ENCODE results near the gene SLC25A34. TPM values are rescaled to one million over a fixed set of nuclear protein-coding genes. Genes with fewer than 3 reads are reported as not detected.

SLC25A34 gene
- polyA plus RNA-seq (2012; ENCODE audit: insufficient read depth, insufficient read length, low read depth): 1.4 TPM

DNA sequence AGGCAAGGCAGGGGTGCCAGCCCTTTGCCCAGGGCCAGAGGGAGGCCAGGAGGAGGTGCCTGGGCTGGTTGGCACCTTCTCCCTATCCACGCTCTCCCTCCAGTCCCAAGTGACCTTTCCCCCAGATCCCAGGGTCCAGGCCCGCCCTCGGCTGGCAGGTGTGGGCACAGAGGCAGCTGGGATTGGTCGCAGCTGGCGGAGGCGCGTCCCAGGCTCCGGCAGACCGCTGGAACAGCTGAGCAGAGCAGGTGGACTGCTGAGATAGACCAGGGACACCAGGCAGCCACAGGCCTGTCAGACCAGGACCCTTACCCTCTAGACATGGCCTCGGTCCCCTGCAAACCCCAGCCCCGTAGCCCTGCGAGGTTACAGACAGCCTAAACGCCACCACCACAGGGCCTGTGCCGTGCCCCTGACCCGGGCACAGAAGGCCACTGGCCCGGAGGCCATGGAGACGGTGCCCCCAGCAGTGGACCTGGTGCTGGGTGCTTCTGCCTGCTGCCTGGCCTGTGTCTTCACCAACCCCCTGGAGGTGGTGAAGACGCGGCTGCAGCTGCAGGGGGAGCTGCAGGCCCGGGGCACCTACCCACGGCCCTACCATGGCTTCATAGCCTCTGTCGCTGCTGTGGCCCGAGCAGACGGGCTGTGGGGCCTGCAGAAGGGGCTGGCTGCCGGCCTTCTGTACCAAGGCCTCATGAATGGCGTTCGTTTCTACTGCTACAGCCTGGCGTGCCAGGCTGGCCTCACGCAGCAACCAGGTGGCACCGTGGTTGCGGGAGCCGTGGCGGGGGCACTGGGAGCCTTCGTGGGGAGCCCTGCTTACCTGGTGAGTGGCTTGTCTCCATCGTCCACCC, at the start of gene SLC25A34:
Gene SLC25A34 (plus strand): TSS at position 221 of the 854 bp plus-strand sequence. CDS start 228 bp downstream, at position 449.
- DNase-seq: peak; percentile 55
- no peaks in the 10 kb centered on the region for H3K27me3 ChIP-seq
- TF ChIP-seq, protein P1, sequence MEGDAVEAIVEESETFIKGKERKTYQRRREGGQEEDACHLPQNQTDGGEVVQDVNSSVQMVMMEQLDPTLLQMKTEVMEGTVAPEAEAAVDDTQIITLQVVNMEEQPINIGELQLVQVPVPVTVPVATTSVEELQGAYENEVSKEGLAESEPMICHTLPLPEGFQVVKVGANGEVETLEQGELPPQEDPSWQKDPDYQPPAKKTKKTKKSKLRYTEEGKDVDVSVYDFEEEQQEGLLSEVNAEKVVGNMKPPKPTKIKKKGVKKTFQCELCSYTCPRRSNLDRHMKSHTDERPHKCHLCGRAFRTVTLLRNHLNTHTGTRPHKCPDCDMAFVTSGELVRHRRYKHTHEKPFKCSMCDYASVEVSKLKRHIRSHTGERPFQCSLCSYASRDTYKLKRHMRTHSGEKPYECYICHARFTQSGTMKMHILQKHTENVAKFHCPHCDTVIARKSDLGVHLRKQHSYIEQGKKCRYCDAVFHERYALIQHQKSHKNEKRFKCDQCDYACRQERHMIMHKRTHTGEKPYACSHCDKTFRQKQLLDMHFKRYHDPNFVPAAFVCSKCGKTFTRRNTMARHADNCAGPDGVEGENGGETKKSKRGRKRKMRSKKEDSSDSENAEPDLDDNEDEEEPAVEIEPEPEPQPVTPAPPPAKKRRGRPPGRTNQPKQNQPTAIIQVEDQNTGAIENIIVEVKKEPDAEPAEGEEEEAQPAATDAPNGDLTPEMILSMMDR (IDR thresholded peaks at IDR 0.05; ENCODE audit: low read depth, low read length): no peak
- no peak within 1 kb of the TSS for H3K4me3 ChIP-seq (ENCODE audit: low read depth, low read length)
- H3K36me3 ChIP-seq: peaks cover 3% of the 10 kb centered on the region; the same call in 1 of the 2 replicates
- H3K9me3 ChIP-seq: no peaks in the 10 kb centered on the region
- no peaks in the 10 kb centered on the region for H3K4me1 ChIP-seq

DNA sequence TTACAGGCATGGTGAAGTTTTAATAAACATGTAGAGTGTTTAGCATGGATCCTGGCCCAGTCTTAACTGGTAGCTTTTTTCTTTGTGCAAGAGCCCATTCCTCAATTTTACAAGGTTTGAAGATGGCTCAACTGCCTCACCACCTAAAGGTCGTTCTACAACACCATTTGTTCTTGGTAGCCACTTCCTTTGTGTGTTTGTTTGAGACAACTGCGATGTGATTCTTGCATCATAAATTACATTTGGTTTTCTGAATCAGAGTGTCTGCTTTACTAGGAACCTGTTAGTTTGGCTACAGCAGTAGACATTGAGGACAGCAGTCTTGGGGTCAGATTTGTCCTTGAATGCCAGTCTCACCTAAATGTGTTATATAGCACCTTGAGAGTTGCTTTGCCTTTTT, 48.6 kb upstream of the SLC25A34 start:
- Histone ChIP-seq H3K4me3 (ENCODE audit: low read depth, low read length) (no peak overlapping the region), H3K4me1 (no peaks in the 10 kb centered on the region)
- DNase-seq: no peak

DNA sequence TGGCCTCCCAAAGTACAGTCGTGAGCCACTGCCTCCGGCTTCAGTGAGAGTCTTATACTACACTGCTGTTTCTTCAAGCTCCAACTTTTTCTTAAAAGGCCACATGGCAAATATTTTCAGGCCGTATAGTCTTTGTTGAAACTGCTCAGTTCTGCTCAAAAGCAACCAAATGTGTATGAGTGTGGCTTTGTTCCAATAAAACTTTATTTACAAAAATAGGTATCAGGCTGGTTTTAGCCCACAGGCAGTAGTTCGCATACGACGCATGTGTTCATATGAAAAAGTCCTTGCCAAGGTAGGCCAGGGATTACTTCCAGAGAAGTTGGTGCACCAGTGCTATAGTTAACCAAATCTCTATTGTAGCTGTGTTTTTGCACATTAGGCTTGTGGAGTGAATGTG, 45.7 kb upstream of the SLC25A34 start:
- TF ChIP-seq, protein P1 (IDR thresholded peaks at IDR 0.05; ENCODE audit: low read depth, low read length): no peak

More for the DNA sequence above, 48.6 kb upstream of the SLC25A34 start:
- Histone ChIP-seq H3K36me3 (no peaks in the 10 kb centered on the region), H3K9me3 (no peaks in the 10 kb centered on the region), H3K27me3 (no peaks in the 10 kb centered on the region)
- TF ChIP-seq, protein P1 (IDR thresholded peaks at IDR 0.05; ENCODE audit: low read depth, low read length): no peak

DNA sequence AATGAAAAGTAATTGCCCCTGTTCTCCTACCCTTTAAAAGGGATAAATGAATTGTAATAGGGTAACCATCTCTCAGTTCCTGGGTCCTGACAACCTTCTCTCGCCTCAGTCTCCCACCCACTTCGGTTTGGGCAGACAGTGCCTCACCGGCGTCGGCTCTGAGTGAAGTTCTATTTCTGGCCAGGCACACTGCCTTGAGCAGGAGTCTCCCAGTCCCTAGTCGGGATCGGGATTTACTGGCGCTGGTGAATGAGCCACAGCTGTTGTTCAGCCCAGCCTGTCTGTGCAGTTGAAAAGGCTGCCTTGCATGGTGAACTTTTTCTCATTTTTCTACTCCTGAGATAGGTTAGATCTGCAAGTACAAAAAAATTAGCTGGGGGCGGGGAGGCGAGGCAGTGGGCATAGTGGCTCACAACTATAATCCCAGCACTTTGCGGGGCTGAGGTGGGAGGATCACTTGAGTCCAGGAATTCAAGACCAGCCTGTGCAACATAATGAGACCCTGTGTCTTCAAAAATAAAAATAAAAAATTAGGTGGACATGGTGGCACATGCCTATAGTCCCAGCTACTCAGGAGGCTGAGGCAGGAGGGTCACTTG, 44.5 kb upstream of the SLC25A34 start:
- no peak for DNase-seq
- Histone ChIP-seq H3K9me3 (no peaks in the 10 kb centered on the region), H3K4me3 (ENCODE audit: low read depth, low read length) (no peak overlapping the region), H3K4me1 (no peaks in the 10 kb centered on the region), H3K36me3 (no peaks in the 10 kb centered on the region), H3K27me3 (no peaks in the 10 kb centered on the region)
- TF ChIP-seq, protein P1 (IDR thresholded peaks at IDR 0.05; ENCODE audit: low read depth, low read length): no peak

More for the DNA sequence above, 45.7 kb upstream of the SLC25A34 start:
- DNase-seq: no peak
- no peaks in the 10 kb centered on the region for H3K9me3 ChIP-seq
- H3K4me1 ChIP-seq: no peaks in the 10 kb centered on the region
- H3K36me3 ChIP-seq: no peaks in the 10 kb centered on the region
- H3K27me3 ChIP-seq: no peaks in the 10 kb centered on the region
- no peak overlapping the region for H3K4me3 ChIP-seq (ENCODE audit: low read depth, low read length)

DNA sequence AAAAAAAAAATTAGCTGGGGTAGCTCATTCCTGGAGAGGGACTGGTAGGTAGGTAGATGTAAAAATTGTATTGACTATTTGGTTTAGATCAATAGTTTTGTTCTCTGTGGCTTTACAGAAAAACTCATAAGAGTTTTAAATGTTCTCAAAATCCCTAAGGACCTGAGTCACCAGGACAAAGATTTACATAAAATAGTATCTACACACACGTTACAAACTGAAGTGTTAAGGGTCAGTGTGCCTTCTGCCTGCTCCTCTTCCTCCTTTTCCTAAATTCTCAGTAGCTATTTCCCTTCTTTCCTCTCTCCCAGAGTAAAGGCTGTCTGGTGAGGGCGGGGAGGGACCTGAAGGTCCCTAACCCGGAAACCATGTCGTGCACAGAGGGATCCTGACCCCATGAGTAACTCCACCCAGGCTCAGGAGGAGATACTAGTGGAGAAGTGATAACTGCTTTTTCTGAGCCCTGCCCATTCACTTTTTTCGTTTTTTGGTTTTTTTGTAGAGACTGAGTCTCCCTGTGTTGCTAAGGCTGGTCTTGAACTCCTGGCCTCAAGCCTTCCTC, 43.9 kb upstream of the SLC25A34 start:
- TF ChIP-seq, protein P1 (IDR thresholded peaks at IDR 0.05; ENCODE audit: low read depth, low read length): no peak

More for the DNA sequence above, 43.9 kb upstream of the SLC25A34 start:
- no peaks in the 10 kb centered on the region for H3K9me3 ChIP-seq
- H3K36me3 ChIP-seq: no peaks in the 10 kb centered on the region
- DNase-seq: no peak
- no peaks in the 10 kb centered on the region for H3K27me3 ChIP-seq
- no peak overlapping the region for H3K4me3 ChIP-seq (ENCODE audit: low read depth, low read length)
- H3K4me1 ChIP-seq: no peaks in the 10 kb centered on the region
